CD4-positive, alpha-beta T cell treated with Interleukin-10 for 1 hour (primary cell): ENCODE results near the gene MAPRE3.

ENCODE experiments used
- DNase-seq: peaks from one replicate; pipeline ENCODE4 v3.0.0-alpha.2; 2020

The MAPRE3 gene

DNA sequence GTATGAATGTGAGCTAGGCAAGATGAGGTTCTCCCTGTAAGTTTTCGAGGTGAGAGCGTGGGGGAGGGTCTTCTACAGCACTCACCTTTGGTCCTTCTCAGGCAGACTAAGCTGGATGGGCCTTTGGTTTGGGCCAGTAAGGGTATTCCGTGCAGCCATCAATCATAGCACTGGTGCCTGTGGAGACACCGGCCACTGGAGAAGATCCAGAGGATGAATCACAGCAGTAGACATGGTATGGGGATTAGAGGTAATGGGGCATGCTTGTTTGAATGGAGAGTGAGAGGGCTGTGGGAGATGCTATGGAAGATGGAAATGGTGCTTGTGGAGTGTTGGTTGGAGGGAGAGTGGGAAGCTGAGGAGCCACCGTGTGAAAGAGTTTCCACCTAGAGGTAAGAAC is 16.1 kb downstream of the MAPRE3 start:
- no peak for DNase-seq

DNA sequence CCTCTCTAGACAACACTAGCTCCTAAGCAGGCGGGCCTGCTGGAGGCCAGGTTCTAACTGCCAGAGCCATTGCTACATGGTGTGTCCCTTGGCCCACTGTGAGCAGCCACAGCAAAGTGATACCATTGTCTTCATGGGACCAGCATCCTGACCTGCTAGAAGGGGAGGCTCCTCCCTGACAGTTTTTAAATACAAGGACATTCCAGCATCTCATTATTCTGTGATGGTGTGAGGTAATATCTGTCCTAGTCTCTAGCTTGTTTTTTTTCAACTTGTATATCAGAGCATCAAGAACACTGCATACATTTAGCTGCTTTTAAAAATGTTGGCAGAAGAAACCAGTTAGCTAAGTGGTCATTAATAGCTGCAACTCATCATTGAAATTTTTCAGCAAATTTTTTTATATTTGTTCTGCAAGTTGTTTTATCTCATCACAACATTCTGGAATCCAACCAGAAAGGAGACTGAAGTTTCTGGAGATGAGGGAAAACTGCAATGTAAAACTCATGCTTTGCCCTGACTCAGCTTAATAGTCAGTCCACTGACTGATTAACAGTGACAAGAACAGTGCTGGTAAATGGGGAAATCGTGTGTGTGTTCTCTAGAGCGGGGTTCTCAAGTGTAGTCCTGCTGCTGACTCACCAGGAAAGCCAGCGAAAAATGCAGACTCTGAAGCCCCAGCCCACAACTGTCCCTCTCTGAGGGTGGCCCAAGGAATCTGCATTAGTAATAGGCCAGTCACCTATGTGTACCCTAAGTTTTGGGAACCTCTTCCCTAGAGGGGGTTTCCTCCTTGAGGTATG is 17.8 kb downstream of the MAPRE3 start:
- DNase-seq = no peak

DNA sequence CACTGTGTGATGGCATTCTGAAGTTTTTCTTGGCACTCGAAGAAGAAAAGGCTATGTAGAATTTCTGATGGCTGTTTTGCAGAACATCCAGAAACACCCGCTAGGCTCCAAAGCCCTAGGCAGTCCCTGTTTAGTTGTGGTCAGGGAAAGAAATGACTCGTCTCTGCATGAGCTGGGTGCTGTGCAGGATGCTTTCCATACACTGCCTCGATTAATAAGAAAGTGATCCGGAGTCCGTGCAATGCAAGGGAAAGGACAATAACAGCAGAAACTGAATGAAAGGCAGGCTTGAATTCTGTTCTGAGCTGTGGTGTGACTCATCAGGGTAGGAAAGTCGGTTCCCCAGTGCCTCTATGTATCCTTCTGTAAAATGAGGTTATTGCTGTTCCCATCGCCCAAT is 18.7 kb downstream of the MAPRE3 start:
- DNase-seq = no peak

DNA sequence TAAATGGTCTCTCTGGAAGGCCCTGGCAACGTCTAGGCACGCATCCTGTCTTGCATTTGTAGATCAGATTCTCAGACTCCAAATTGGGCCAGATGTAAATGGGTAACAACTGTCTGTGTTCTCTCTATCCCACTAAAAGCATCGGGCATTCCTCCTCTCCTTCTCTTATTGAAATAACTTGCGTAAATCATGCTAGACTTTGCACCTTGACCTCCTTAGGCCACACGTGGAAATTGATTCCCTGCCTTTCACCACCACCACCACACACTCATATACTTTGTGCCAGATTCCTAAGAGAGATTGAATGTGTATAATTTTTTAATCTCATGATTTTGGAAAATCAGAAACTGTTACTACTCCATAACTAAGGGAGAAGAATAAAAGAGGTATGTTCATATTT is 21.3 kb downstream of the MAPRE3 start:
- DNase-seq = no peak

DNA sequence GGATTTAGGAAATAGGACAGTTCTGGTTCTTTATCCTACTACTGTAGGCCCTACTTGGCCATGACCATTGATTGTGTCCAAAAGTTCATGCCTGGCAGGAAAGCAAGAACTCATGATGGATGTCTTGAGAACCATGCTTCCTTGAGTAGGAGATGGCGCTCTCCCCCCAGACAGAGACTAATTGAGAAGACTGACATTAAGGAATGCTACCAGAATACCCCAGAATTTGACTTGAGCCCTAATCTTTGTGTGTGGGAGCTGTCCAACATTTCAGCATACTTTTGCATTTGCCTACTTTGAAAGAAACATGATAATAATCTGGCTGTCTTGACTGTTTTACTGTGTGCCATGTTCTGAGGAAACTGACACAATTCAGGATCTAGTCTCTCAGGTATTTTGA is 23.3 kb downstream of the MAPRE3 start:
- no peak for DNase-seq

DNA sequence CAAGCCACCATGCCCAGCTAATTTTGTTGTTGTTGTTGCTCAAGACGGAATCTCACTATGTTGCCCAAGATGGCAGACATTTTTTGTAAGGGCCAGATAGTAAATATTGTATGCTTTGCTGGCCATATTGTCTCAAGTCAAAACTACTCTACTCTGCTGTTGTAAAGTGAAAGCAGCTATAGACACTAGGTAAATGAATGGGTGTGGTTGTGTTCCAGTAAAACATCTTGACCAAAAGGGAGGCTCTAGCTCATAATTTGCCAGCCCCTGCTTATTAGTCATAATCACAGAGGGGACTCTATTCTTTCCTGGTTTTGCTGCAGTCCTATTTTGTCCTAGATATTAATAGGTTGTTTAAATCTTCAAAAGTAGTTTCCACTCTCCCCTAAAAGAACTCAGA is 24.5 kb downstream of the MAPRE3 start:
- DNase-seq = no peak

DNA sequence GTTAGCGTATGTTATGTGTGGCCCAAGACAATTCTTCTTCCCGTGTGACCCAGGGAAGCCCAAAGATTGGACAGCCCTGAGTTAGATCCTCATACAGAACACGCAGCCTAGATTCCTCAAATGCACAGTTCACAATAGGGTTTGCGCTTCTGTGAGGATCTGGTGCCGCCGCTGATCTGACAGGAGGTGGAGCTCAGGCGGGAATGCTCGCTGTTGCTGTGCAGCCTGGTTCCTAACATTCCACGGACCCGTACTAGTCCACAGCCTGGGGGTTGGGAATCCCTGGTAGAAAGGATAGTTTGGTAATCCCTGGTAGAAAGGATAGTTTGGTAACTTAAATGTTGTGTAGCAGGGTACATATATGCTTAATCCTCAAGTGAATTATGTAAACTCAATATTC is 27.0 kb downstream of the MAPRE3 start:
- DNase-seq = no peak

DNA sequence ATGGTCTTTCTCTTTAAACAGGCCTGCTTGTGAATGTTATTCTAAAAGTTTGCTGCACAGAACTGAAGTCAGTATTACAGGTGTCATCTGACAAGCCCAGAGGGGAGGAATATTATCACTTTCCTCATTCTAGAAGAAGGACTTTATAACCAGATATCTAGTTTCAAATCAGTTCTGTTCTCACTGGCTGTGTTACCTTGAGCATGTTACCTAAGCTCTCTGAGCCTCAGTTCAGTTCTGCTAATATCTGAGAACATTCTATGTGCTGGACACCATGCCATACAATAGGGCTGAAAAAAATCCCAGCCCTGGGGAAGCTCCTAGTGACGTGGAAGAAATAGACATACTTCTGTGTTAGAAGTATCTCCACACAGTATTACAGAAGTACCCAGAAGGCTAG is 27.9 kb downstream of the MAPRE3 start:
- no peak for DNase-seq

DNA sequence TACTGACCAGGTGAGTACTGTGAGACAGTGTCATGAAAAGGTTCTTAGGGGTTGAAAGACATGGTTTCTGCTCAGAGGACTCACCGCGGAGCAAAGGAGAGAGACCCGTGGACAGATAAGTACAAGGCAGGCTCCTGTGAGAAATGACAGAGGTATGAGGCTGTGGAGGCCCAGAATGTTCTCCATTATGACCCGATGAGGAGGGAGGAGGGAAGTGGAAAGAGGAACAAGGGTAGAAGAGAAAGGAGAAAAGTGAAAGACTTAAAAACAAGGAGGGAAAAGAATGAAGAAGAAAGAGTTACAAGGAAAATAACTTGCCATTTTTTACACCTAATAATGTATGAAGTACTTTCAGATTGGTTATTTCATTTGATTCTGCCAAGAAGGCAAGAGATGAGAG is 29.8 kb downstream of the MAPRE3 start:
- DNase-seq = no peak

DNA sequence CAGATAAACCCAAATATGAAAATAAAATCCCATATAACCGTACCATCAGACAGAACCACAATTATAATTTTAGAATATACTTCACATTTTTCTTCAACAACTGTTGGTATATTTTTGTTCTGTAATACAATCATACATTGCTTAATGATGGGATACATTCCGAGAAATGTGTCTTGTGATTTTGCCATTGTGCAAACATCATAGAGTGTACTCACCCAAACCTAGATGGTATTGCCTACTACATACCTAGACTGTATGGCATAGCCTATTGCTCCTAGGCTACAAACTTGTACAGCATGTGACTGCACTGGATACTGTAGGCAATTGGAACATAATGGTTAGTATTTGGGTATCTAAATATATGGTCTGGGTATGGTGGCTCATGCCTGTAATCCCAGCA is 30.6 kb downstream of the MAPRE3 start:
- no peak for DNase-seq

DNA sequence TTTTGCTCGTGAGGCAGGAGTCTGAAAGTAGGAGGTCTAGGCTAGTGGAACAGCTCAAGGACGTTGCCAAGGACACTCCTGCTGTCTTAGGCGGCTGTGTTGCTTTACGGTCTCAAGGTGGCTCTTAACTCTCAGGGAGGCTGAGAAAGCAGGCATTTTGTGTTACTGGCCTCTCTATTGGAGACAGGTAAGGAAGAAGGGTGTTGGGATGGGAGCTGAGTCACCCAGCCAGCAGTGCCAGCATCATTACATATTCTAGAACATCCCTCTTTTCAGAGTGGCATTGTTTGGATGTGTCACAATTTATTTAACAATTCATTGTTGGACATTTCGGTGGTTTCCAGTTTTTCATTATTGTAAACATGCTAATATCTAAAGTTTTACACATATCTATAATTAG is 31.5 kb downstream of the MAPRE3 start:
- DNase-seq = no peak

DNA sequence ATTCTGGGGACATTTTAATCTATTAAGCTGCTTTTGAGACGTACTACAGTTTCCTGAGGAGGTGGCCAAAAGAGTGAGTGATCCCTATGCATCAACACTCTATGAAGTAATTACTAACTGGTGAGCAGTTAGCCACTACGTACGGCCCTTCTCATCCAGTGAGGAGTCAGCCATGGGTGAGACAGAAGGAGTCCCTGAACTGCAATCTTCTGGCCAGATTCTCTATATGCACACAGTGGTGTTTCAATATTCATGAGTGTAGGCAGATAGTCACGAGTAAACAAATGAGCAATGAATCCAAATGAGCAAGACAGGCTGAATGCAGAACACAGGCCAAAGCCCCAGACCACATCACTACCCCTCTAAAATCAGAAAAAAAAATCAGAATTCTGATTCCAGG is 32.6 kb downstream of the MAPRE3 start:
- DNase-seq = no peak

DNA sequence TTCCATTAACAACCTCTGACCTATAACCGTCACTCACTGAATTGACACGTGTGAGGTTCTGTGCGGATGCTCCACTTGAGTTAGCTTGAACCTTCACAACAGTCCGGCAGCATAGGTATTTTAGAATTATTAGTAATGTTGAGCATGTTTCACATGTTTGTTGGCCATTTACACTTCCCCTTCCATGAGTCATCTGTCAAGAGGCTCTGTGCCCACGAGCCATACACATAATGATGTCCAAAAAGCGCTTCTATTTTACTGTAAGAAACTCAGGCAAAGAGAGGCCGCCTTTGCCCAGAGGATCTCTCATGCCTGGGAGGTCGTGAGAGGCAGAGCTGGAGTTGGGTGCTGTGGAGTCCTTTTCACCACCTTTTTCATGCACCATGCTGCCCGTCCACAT is 33.4 kb downstream of the MAPRE3 start:
- DNase-seq = no peak

DNA sequence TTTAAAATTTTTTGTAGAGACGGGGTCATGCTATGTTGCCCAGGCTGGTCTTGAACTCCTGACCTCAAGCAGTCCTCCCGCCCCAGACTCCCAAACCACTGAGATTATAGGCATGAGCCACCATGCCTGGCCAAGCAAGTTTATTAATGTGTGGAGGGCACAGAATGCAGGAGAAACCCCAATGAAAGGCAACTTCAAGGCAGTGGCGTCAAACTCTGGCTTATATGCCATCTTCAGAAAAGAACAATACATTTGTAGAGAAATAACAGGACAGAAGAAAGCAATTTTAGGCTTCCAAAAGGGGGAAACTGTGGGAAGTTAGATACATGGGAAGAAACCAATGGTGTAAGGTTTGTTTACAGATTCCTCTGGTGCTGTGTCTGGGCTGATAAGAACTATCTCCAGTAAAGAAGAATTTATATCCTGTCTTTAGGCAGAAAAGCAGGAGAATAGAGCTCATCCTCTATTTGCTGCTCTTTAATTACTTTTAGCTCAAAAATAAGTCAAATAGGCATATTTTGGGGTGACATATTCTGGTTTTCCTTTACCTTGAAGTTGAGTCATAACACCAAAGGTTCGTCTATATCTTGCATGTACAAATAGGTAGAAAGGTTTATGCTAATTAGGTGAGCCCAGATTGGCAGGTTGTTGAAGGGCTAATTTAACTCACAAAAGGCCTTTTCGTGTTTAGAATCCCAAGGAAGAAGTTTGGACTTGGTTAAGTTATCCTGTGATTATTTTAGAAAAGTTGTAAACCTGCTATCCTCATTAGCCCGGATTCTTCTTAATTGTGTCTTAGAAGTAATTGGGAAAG is 36.4 kb downstream of the MAPRE3 start:
- DNase-seq = no peak

DNA sequence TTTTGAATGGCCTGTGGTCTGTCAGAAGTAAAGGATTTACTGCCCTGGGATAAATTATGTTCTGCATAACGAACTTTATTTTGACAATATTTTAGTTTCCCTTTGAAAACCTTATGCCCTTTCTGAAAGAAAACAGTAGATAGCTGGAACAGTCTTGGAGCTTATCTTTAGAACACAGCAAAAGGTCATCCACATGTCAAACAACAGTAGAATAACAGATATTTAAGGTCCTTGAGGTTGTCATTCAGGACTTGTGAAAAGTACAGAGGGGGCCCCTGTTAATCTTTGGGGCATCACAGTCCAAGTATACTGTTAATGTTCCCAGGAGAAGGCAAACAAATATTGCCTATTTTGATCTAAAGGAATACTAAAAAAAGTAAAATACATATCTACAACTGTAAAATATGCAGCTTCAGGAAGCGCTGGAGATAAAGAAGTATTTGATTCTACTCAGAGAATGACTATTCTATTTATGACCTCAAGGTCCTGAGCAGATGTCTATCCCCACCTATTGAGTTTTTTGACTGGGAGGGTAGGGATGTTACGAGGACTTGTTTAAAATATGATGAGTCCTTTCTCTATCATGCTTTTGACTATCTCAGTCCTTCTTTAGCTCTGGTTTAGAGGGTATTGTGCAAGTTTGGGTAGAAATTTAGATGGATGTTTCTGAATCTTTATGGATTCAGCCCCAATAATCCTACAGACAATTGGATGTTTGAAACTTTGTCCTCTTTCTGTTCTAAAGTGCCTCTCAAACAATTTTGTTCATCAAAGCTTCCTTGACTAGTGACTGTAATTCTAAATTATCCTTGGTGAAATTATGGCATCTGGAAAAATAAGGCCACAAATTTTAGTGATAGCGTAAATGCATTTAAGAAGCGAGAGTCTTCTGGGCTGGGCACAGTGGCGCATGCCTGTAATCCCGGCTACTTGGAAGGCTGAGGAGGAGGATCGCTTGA is 37.3 kb downstream of the MAPRE3 start:
- DNase-seq = no peak

DNA sequence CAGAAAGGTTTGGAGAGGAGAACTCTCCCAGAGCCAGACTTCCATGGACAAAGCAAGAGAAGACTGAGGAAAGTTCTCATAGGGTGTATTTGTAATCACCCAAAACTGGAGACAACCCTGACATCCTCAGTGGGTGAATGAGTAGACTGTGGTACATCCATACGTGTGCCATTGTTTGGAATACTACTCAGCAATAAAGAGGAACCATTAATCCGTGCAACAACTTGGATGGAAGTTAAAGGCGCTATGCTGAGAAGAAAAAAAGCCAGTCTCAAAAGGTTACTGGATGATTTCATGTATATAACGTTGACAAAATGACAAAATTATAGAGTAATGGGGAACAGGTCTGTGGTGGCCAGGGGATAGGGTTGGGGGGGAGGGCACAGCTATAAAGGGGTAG is 38.2 kb downstream of the MAPRE3 start:
- no peak for DNase-seq

DNA sequence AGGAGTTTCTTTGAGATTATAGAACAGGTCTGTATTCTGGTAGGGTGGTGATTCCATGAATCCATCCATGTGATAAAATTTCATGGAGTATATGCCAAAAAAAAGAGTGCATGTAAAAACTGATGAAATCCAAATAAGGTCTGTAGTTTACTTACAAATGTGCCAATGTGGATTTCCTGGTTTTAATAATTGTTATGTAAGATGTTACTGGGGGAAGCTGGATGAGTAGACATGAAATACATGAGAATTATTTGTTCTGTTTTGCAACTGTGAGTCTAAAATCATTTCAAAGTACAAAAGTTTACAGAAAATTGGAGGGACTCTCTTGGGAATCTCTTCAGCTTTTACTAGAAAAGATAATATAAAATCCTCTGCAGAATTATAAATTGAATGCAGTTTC is 38.6 kb downstream of the MAPRE3 start:
- DNase-seq = no peak

DNA sequence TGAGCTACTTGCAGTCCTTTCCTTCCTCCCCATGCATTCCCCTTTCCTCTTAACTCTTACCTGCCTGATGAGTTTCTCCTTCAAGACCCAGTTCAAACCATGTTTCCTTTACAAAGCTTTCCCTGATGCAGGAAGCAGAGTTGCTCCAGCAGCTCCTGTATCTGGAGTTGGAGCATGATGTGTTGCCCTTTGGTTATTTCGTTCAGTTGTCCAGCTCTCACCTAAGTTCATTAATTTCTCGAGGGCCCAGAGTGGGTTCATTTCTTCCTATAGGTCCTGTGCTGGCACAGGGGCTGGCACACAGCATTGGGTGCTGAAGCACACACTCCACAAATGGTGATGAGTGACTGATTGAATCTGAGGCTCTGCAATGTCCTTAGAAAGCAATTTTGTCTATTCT is 39.3 kb downstream of the MAPRE3 start:
- no peak for DNase-seq

DNA sequence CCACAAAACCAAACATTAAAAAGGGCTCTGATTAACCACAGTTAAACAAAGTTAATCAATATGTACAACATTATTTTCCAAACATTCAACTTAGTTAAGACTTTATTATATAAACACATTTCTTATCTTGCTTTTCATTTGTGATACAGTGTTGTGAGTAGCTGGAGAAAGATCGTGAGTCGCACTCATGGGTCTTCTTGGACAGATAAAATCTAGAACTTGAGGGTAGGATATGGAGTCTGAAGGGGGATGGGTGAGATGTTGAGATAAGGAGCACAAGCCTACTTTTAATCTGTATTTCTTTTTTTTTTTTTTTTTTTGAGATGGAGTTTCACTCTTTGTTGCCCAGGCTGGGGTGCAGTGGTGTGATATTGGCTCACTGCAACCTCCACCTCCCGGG is 39.7 kb downstream of the MAPRE3 start:
- DNase-seq = no peak

DNA sequence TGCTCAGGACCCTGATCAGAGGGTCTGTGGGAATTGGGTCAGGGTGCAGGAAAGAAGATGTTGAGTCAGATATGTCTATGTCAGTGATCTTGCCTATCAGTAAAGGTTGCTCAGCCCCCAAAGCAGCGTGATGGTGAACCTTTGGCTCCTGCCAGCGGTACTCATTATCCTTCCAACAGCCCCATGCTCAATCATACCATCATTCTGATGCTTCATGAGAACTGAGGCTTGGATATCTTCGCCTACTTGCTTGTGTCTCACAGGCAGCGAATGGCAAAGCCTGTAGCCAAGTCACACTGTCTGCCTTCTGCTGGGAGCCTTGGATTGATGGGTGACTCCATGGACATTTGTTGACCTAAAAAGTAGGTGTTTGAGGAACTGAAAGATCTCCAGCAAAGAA is 43.3 kb downstream of the MAPRE3 start:
- no peak for DNase-seq

DNA sequence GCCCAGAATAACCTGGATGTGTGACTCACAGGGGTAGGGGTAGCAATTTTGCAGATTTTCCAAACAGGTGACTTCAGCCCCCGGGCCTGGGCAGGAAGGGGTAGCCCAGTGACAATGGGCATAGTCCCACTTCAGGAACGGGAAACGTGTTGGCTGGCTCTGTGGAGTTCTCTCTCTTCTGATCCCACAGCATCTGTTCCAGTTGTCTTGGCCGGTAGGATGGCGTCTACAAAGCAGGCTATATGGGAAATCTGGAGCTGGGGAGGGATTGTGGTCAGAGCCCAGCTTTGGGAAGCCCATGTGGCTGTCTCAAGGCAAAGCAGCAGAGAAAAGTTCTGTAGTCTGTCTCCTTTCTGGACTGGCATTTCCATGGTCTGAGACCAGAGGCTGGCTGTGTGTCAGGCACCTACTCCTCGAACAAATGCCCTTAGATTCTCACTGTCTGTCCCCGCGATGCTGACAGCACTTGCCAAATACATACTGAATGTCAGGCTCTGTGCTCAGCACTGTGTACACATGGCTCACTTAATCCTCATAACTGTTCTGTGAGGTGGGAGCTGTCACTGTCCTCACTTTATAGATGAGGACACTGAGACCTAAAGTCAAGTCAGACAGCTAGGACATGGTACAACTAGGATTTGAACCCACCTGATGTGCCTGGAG is 44.5 kb downstream of the MAPRE3 start:
- no peak for DNase-seq

DNA sequence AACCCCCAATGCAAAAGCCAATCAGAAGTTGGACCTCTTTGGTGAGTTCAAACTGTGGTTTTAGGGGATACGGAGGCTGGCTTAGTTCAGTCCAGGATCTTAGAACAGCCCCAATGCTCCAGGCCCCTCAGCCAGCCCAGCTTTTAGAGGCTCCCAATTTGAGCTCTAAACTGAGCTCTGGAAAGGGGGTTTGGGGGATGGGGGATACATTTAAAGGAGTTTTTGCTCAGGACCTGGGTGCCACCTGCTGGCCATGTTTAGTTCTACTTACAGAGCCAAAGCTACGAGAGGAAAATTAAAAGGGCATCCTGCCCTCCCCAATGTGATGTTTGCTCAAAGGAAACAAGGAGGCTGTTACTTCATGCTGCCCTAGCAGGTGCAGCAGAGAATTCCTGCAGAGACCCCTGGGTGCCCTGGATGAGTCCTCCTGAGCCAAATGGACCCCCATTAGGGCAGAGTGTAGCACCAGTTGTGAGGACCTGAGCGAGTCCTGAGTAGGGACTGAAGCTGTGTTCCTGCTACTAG is 46.4 kb downstream of the MAPRE3 start:
- DNase-seq = peak; percentile 38

DNA sequence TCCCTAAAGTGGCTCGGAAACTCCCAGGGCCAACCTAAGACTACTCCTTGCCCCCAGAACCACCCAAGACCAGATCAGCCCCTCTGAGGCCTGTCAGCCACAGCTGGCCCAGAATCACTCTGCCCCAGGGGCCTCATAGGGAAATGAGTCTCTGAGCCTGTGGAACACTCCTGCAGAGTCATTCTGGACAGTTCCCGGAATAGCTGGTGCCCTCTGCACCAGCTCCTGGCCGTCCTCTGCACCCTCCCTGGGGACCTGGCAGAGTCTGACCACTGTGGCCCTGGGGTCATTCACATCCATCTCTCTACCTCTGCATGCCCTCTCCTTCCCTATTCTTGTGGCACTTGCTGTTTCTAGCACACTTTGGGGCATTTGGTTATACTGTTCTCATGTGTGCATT is 47.7 kb downstream of the MAPRE3 start:
- no peak for DNase-seq
